Right lobe of liver (tissue), 6 donors: ENCODE results near the gene LGR4. TPM values are rescaled to one million over a fixed set of nuclear protein-coding genes. Genes with fewer than 3 reads are reported as not detected.

Source experiments
- ATAC-seq, 4 donors: fragments of 200-7000 bp; cut with Tn5 transposase; one replicate each; pipeline ENCODE4 v1.9.1; 2020; ENCODE audit warnings: mild to moderate bottlenecking in 4 of 4, moderate library complexity in 4 of 4
- DNase-seq, 3 donors: peaks; one replicate each; pipeline ENCODE4 v3.0.0-alpha.2; 2020
- H3K27ac ChIP-seq, 3 donors: fragments of 200-600 bp; one replicate each; pipeline ENCODE4 v1.8.0; 2022
- H3K27me3 ChIP-seq, 2 donors: fragments of 200-600 bp; one replicate each; pipeline ENCODE4 v1.8.0; 2022
- H3K36me3 ChIP-seq, 4 donors: fragments of 200-600 bp; sonication (generic) in 1 of 4; one replicate each; pipeline versions ENCODE4 v1.5.1 to v1.8.0; 2017 to 2022; ENCODE audit warnings: control low read depth in 1 of 4
- H3K4me1 ChIP-seq, 4 donors: fragments of 200-600 bp; sonication (generic) in 1 of 4; one replicate each; pipeline versions ENCODE4 v1.5.1 to v1.8.0; 2017 to 2022; ENCODE audit warnings: control low read depth in 1 of 4
- H3K4me3 ChIP-seq, 3 donors: fragments of 200-600 bp; one replicate each; pipeline ENCODE4 v1.8.0; 2022
- H3K9me3 ChIP-seq, 4 donors: fragments of 200-600 bp; sonication (generic) in 1 of 4; one replicate each; pipeline versions ENCODE4 v1.5.1 to v1.8.0; 2017 to 2022; ENCODE audit warnings: control low read depth in 1 of 4
- POLR2A ChIP-seq: fragments of 450-650 bp; IDR thresholded peaks from one replicate; pipeline ENCODE4 v1.6.1; 2017; ENCODE audit warnings: antibody characterized with exemption, mild to moderate bottlenecking
- WGBS: methylation state at CpG from one replicate; pipeline ENCODE4 v1.1.6; 2018; ENCODE audit warnings: low coverage, low lambda C conversion rate; ENCODE audit not compliant: insufficient coverage; ENCODE audit errors: missing lambda C conversion rate; 5-methylcytosine and 5-hydroxymethylcytosine counted together
- intact Hi-C, 2 donors: fragments of 100-400 bp; cut with DNase I; formaldehyde crosslinking; loops; one replicate each; pipeline versions ENCODE4 v1.11.2 to v1.14.1; 2022
- total RNA-seq, 6 experiments: library from RNA; depleted of rRNA in 2 of 6; stranded (reverse); fragments of >200 nt in 2 of 6; fragmentation: NEBNext Ultra II Directional in 3 of 6; extraction: Animal tissue kit (Norgen Biotek cat#: 25700) in 3 of 6; gene quantifications; one replicate each; pipeline versions ENCODE4 v1.1.0 to v1.2.4, GENCODE V29; 2016 to 2023
- TF ChIP-seq, protein P1 (sequence below), 4 donors: fragments of 200-600 bp in 3 of 4; fragments of 450-650 bp in 1 of 4; IDR thresholded peaks; one replicate each; pipeline versions ENCODE4 v1.5.1 to v1.8.0; 2016 to 2022; ENCODE audit warnings: antibody characterized with exemption in 4 of 4, mild to moderate bottlenecking in 2 of 4
- donor health status: DM: no; HTN: yes; CAD: no.
- donor health status: DM: no; HTN: no; CAD: no.
- donor health status: DM: no; HTN: no; CAD: no.
- donor health status: DM: no; HTN: yes; CAD: no.
- donor health status: DM: no; HTN: yes; CAD: no.

The LGR4 gene
- total RNA-seq, 6 experiments from 2014 or later, result 32.5 to 46.3 (median 44.1) TPM

DNA sequence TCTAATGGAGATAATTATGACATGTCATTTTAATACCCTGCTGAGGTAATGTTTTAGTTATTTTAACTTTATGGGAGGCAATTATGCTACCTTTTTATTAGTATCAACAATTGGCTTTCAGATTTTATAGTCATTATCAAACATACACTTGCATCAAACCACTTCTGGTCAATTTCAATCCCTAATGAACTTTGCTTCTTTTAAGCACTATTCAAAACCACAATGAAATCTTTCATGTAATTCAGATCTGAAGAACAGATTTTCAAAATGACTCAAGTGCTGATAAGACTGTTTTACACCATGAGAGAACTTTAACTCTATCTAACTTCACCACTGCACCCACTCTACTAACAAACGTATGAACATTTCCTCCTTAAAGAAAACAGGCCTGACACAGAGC, 83.7 kb downstream of the LGR4 start:
- Histone ChIP-seq H3K27ac (no peak overlapping the region), H3K36me3 (no peaks in the 10 kb centered on the region), H3K4me1 (peaks cover 0 to 40% (median 13%) of the 10 kb centered on the region in 4 donors), H3K27me3 (no peaks in the 10 kb centered on the region), H3K4me3 (no peak overlapping the region), H3K9me3 (no peaks in the 10 kb centered on the region)
- TF ChIP-seq POLR2A, result no peak
- no peak for ATAC-seq
- intact Hi-C loops, result no loop called here
- 38% methylated on average over 1 of the region's 1 CpG for WGBS
- no peak for DNase-seq

DNA sequence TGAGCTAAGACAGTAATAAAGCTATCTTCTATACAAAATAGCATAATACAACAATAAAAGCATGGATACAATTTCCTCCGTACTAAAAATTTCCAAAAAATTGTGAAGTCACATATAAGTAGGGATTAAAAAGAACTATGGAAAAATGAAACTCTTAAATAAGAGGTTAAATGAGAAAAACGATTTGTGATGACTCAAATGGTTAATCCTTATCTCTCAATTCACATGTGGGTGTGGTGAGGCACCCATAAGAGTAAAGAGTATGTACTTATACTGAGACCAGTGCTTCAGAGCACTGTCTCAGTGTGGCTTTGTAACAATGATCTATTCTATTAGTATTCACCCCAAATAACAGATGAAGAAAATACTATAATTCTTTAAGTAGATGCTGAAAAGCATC, 84.6 kb downstream of the LGR4 start:
- Histone ChIP-seq H3K36me3 (no peaks in the 10 kb centered on the region), H3K27ac (no peak overlapping the region), H3K4me1 (peaks cover 0 to 40% (median 11%) of the 10 kb centered on the region in 4 donors), H3K9me3 (no peaks in the 10 kb centered on the region), H3K4me3 (no peak overlapping the region), H3K27me3 (no peaks in the 10 kb centered on the region)
- 56% methylated on average over 2 of the region's 2 CpGs for WGBS
- TF ChIP-seq, protein P1, sequence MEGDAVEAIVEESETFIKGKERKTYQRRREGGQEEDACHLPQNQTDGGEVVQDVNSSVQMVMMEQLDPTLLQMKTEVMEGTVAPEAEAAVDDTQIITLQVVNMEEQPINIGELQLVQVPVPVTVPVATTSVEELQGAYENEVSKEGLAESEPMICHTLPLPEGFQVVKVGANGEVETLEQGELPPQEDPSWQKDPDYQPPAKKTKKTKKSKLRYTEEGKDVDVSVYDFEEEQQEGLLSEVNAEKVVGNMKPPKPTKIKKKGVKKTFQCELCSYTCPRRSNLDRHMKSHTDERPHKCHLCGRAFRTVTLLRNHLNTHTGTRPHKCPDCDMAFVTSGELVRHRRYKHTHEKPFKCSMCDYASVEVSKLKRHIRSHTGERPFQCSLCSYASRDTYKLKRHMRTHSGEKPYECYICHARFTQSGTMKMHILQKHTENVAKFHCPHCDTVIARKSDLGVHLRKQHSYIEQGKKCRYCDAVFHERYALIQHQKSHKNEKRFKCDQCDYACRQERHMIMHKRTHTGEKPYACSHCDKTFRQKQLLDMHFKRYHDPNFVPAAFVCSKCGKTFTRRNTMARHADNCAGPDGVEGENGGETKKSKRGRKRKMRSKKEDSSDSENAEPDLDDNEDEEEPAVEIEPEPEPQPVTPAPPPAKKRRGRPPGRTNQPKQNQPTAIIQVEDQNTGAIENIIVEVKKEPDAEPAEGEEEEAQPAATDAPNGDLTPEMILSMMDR (IDR thresholded peaks at IDR 0.05), result no peak
- TF ChIP-seq POLR2A, result no peak
- intact Hi-C loops, result no loop called here
- no peak for ATAC-seq
- no peak for DNase-seq

- Histone ChIP-seq H3K27me3 (no peaks in the 10 kb centered on the region), H3K4me1 (peaks cover 0 to 38% (median 7%) of the 10 kb centered on the region in 4 donors), H3K27ac (no peak overlapping the region), H3K36me3 (no peaks in the 10 kb centered on the region), H3K9me3 (no peaks in the 10 kb centered on the region), H3K4me3 (no peak overlapping the region)
- intact Hi-C loops, result no loop called here
- no peak for ATAC-seq
- no peak for TF ChIP-seq POLR2A
- TF ChIP-seq, protein P1 (IDR thresholded peaks at IDR 0.05), result no peak
- DNase-seq, result no peak
- WGBS, result 50% methylated on average over 2 of the region's 2 CpGs
Measured at GRCh38 chr11:27387362-27387761, 85.2 kb downstream of the LGR4 start.

DNA sequence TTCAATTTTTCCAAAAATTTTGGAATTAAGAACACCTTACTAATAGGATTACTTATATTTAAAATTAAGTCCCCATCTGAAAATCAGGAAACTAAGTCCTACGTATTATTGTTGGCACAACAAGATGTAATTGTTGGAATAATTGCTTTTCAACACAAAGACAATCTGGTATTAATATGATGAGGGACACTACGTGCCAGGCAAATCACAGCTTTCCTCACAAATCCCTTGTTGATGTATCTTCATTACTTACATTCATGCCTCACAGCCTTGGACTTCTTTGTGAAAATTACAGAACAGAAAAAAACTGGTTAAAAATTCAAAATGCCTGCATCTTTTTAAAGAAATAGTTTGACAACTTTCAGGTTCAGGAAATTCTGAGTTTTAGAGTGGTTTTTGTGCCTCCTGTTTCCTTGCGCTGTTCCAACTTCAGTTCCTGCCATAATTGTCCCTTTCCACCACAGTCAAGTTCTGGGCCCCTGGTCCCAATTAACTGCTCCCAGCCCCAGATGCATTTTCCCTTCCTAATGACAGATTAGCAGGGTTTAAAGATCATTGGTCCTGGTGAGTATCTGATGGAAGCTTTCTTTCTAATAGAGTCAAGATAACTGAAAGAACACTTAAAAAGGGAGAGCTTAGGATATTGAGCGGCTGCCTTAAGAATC, 86.3 kb downstream of the LGR4 start:
- no peak for DNase-seq
- ATAC-seq, result no peak
- TF ChIP-seq POLR2A, result no peak
- TF ChIP-seq, protein P1 (IDR thresholded peaks at IDR 0.05), result no peak
- Histone ChIP-seq H3K4me1 (peaks cover 0 to 38% (median 7%) of the 10 kb centered on the region in 4 donors), H3K4me3 (no peak overlapping the region), H3K27ac (no peak overlapping the region), H3K9me3 (no peaks in the 10 kb centered on the region), H3K36me3 (no peaks in the 10 kb centered on the region), H3K27me3 (no peaks in the 10 kb centered on the region)
- 94% methylated on average over 4 of the region's 4 CpGs for WGBS
- intact Hi-C loops, result no loop called here

DNA sequence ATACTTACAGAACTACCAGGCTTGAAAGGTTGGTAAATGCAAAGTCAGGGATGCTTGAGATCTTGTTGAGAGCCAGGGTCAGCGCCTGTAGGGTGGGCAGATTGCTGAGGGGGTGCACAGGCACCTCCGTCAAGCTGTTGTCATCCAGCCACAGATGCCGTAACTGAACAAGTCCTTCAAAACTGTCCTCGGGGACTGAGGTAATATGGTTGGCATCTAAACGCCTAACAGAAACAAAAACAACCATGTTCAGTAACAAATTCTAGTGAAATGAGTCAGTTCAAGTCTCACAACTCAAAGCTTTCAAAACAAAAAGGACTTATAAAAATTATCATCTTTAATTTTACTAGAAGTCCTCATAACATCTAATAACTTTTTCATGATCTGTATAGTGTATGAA, 87.3 kb downstream of the LGR4 start:
- intact Hi-C loops, result no loop called here
- 82% methylated on average over 5 of the region's 5 CpGs for WGBS
- no peak overlapping the region for H3K4me3 ChIP-seq

More for the DNA sequence above, 87.3 kb downstream of the LGR4 start:
- peaks cover 0 to 45% (median 8%) of the 10 kb centered on the region in 4 donors for H3K4me1 ChIP-seq
- TF ChIP-seq, protein P1 (IDR thresholded peaks at IDR 0.05), result no peak
- TF ChIP-seq POLR2A, result no peak
- H3K9me3 ChIP-seq, result no peaks in the 10 kb centered on the region
- DNase-seq (no peak), ATAC-seq (no peak)
- no peaks in the 10 kb centered on the region for H3K36me3 ChIP-seq
- H3K27me3 ChIP-seq, result no peaks in the 10 kb centered on the region
- no peak overlapping the region for H3K27ac ChIP-seq
